Measurements from ENCODE around the gene ABRACL.
A peak's percentile ranks its signal among the peaks of the same experiment; 100 is the strongest.
"Not testable (repeated sequence)": the region's sequence is repeated elsewhere in the genome, so short reads cannot be mapped to it uniquely, and the experiment has no call there.

ABRACL gene, protein sequence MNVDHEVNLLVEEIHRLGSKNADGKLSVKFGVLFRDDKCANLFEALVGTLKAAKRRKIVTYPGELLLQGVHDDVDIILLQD

DNA sequence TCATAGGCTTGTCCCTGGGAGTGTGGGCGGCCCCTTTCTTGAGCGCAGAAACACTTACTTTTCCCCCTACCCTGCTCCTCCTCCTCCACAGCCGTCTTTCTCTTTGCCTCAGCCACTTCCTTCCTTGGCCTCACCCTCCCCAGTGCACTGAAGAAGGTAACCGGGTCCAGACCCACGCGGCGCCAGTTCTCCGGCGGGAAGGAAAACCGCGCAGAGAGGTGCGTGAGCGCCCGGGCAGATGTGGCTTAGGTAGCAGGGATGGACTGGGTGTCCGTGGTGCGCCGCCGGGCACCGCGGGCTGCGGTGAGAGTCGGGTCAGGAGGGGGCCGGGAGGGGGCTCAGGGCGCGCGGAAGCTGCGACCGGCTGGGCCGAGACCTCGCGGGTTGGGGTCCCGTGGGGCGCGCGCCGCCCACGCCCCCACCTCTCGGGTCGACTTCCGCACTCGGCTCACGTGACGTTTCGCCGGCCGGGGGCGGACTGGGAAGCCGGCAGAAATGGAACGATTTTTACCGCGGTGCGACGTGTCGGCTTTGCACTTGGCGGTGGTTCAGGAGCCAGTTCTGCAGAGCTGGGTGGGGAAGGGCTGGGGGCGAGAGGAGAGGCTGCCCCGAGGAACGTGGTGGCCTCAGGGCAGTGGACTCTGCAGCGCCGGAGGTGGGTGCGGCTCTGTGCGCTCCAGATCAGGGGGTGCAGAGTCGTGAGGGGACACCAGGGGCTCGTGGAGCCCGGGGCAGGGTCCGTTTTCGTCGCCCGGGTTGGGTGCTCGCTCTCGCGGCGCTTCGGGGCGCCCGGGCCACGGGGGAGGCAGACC is at the start of gene ABRACL:
Gene ABRACL (plus strand): TSS at position 88 of the 812 bp plus-strand sequence. CDS start 5,416 bp downstream, outside the sequence.
- peak; percentile 83 for DNase-seq

DNA sequence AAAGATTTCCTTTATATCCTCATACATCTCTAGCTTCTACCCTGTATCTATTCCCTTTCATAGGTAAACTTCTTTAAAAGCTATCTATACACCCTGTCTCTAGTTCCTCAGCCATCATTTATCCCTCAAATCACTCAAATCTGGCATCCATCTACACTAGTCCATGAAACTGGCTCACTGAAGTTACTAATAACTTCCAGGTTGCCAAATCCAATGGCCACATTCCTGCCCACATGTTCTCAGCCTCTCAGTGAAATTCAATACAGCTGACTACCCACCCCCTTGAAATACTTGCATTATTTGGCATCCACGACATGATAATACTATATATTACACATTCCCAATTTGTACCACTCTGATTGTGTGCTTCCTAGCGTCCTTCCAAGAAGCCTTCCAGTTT is 49.2 kb upstream of the ABRACL start:
- no peak for DNase-seq

DNA sequence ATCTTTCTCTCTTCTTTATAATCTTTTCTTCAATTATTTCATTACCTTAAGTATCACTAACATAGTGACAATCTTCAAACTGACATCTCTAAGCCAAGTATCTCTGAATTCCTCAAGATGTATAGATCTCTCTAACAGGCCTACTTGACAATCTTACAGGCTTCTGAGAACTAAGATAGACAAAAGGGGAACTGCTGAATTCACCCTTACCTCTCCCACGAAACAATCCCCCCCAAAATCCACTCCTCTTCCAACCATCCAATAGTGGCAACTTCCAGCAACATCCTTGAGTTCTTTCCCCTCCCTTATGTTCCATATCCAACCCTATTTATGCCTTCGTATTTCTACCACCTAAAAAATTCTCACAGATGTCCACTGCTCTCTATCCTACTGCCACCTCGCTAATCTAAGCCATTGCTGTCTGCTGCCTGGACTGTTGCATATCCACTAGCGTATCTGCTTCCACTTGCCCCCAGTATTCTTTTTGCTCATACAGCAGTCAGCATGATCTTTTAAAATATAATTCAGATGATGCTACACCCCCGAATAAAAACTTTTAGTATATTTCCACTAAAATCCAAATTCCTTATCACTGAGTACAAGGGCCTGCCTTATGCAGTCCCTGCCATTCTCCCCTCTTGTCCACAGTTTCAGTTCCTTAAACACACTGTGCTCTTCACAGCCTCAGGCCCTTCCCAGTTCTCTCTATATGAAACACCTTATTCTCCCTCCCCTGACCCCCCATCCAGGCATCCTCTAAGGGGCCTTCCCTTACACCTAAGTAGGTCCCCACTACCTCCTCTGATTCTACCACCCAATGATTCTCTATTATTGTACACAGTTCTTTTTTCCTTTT is 48.5 kb upstream of the ABRACL start:
- DNase-seq, result no peak

DNA sequence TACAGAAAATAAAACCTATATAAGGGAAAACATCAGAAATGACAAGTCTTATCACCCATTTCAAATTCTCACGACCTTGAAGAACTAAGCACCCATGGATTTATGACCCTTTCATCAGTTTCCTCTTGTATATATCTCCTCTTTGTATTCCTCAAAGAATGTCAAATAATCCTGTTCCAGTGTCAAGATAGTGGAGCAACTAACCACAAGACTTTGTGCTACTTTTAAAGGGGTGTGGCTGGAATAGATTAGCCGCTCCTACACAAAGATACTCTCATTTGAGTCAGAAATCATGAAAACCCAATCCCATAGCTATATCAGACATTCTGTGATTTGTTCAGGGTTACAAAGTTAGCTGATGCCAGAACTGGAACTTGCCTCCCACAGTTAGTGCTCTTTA is 47.1 kb upstream of the ABRACL start:
- DNase-seq, result no peak

DNA sequence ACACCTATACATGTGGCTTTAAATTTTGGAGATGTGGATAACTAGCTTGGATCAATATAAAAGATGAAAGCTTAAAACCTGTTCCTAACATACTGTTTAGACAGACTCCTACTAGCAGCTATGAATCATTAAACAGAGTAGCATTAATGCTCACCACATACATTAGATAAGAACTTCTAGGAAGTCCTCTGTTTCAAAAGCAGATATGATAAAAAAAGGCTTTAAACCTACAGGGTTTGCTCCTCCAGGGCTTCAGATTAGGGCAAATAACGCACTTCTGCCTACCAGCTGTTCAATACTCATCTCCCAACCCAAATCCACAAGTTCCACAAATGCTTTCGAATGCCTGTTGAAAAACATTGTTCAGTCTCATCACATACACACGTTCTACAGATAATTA is 42.0 kb upstream of the ABRACL start:
- peak; percentile 6 for DNase-seq

DNA sequence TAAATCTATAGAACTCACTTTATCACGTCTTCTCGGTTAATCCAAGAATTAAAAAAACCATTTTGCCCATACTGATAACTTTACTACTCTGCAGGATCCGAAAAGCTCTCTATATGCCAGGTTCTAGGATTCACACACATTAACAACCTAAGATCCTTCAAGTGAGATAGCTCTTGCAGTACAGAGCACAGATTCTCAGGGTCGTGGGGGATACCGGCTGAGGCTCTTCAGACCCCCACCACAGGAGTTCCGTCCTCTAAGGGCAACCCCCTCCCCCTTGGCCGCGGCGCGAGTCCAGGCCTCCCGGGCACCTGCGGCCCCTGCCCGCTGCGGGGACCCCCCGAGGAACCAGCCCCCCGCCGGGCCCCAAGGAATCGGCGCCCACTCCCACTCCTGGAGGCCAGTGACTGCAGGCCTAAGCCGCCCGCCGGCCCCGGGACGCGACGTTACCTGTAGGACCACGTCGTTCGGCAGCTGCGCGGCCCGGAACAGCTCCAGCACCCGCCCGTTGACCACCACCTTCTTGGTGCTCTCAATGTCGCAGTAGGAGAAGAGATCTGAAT is 41.4 kb upstream of the ABRACL start:
- no peak for DNase-seq

DNA sequence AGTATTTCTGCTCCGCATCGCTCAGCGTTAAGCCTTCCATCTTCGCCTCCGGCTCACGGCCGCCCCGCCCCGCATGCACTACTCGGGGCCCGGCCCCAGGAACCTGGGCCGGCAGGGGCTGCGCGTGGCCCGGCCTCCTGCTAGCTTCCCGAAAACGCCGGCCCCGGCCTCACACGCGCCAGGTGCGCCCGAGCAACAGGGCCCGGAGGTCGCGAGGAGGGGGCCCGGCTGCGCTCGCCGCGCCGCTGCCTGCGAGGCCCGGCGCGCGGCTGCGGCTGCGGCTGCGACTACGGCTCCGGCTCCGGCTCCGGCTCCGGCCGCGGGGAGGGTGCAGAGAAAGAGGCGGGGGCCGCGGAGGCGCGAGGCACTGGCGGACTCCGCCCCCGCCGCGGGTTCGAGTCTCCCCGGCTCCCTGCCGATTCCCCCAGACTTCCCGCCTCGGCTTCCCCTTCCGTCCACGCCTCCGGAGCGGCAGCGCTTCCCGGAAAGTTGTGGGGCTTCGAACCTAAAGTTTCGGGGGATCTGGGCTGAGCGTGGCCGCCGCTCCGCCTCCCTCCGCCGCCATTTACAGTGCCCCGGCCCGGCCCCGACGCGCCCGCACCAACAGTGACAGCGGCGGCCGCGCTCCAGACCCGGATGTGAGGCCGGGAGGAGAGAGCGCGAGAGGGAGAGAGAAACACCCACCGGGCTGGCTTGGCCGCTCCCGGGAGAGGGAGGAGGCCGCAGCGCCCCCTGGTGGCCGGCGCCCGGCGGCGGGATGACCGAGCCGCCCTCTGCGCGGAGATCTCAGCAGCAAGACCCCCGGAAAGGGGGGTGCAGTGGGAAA is 40.7 kb upstream of the ABRACL start, which contains the start of gene REPS1:
Gene REPS1 (minus strand): TSS at position 611 of the 826 bp plus-strand sequence. CDS start 571 bp downstream, at position 40.
- DNase-seq, result peak; percentile 92

DNA sequence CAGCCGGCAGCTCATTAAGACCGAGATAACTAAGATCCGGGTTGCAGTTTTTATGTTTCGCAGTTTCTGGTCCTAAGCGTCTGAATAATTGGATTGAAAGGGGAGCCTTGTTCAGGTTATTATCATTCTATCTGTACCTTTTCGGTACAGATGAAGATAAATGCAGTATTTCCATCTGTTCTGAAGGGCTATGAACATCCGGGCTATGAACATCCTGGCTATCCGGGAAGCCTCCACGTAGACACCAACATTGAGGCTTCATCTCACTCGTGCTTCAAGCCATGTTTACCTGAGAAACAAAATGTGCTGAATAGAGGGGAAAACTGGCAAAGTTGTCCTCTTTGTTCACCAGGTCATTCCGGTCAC is 40.1 kb upstream of the ABRACL start:
- no peak for DNase-seq

DNA sequence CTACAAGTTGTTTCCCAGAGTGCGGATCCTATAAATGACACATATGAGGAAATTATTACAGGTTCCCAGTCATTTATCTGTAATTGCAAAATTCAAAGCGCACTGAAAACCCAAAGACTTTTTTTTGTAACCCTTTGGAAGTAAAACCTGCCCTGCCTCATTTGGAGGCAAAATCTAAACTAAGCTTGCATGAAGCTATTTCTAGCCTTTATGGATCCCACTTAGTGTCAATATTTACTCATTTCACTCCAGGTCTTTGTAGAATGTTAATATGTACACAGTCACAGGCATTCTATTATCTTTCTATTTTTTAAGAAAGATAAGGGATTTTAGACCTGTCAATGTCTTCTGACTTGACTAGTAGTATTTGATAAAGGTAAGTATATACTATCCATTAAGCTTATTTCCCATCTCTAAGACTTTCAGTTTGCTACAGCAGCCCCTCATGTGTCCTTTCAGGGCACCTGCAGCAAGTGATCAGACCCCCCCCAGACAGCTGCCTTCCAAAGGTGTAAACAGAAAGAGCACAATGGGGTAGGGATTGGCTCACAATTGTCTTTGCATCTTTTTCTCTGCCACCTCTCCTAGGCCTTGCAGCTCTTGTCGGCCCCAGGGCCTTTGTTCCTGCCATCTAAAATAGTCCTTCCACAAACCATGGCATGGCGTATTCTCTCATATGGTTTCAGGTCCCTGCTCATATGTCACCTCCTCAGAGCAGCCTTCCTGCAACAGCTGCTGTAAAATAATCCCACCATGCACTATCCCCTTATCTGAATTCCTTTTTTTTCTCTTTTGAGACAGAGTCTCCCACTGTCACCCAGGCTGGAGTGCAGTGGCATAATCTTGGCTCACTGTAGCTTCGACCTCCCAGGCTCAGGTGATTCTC is 39.2 kb upstream of the ABRACL start:
- no peak for DNase-seq

DNA sequence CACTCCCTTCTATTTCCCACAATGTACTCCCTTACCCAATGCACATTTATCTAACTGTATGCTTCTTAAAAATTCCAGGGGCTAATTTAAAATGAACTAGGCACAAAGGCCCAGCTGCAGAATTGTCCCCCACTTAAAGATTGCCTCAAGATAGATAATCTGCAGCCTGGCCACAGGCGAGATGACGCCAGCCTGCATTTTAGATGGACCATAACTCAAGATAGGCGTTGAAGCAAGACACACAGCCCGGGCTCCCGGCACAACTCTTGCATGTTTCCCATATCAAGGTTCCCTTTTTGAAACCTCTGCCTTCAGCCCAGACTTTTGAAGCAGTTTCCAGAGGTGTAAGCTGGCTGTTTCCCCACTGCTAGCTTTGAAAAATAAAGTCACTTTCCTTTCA is 37.3 kb upstream of the ABRACL start:
- DNase-seq, result no peak

DNA sequence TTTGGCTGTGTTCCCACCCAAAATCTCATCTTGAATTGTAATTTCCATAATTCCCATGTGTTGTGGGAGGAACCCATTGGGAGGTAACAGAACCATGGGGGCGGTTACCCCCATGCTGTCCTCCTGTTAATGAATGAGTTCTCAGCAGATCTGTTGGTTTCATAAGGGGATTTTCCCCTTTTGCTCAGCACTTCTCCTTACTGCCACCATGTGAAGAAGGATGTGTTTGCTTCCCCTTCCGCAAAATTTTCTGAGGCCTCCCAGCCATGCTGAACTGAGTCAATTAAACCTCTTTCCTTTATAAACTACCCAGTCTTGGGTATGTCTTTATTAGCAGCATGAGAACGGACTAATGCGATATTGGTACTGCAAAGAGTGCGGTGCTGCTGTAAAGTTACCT is 35.6 kb upstream of the ABRACL start:
- not testable (repeated sequence) for DNase-seq

DNA sequence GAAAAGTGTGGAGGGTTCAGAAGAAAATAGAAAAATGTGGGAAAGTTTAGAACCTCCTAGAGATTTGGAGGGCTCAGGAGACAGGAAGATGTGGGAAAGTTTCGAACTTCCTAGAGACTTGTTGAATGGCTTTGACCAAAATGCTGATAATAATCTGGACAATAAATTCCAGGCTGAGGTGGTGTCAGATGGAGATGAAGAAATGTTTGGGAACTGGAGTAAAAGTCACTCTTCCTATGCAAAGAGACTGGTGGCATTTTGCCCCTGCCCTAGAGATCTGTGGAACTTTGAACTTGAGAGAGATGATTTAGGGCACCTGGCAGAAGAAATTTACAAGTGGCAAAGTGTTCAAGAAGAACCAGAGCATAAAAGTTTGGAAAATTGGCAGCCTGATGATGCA is 35.1 kb upstream of the ABRACL start:
- not testable (repeated sequence) for DNase-seq

DNA sequence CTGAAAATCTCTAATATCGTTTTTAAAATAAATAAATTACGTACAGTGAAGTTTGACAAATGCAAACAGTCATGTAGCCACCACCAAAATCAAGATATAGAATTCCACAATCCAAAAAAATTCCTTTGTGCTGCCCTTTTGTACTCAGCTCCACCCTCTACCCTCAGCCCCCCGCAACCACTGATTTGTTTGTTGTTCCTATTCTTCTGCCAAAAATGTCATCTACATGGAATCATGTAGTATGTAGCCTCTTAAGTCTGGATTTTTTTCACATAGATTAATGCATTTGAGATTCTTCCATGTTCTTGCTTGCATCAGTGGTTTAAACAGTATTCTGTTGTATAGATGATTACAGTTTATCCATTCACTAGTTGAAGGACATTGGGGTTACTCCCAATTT is 32.0 kb upstream of the ABRACL start:
- DNase-seq, result no peak

DNA sequence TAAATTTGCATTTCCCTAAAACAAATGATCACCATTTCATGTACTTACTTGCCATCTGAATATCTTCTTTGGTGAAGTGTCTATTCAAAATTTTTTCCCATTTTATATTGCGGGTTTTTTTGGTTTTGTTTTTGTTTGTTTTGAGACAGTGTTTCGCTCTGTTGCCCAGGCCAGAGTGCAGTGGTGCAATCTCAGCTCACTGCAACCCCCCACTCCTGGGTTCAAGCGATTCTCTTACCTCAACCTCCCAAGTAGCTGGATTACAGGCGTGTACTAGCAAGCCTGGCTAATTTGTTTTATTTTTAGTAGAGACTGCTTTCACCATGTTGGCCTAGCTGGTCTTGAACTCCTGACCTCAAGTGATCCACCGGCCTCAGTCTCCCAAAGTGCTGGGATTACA is 31.4 kb upstream of the ABRACL start:
- no peak for DNase-seq

DNA sequence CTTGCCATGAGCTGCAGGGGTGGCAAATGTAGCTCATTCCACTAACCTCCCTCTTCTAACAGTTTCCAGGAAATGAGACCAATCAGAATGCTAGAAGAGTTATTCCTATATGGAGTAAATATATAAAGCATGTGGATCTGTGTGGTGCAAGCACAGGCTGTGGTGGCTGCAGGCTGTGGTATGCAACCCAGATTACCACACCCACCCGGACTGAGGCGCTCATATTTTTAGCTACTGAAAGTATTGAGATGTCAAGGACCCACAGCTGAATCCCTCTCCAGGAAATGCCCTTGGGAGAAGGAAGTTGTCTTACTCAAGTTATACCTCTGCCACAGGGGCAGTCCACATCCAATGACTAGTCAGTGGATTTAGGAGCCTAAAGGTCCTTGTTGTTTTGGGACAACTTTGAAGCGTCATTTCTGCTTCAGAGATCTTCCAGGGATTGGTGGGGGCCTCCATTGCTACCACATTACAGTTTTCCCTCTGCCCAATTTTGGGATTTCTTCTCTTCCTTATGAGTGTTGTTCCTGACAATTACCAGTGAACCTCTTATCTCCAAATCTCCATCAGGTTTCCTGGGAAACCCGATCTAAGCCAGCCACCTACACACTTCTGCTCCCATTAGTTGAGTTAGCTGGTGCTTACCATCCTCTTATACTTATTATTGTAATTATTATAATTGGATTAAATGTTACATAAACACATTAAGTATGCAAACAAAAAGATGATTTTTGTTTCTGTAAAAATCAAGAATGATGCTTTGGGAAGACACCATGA is 28.4 kb upstream of the ABRACL start:
- no peak for DNase-seq

DNA sequence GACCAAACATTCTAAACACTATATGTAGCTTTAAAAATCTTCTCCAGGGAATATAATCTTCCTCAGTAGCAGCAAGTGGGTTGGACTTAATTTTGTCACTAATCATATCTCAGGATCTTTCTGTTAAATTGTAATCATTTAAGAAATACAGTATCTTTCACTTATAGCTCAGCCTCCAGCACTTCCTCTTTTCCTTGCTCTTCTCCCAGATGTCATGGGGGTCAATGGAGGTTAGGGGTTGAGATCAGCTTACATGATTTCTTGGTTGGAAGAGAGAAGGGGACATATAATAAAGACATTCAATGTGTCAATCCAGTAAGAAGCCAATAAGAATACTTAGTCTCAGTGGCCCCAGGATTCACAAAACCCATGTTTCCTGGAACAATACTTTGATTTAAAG is 24.8 kb upstream of the ABRACL start:
- no peak for DNase-seq

DNA sequence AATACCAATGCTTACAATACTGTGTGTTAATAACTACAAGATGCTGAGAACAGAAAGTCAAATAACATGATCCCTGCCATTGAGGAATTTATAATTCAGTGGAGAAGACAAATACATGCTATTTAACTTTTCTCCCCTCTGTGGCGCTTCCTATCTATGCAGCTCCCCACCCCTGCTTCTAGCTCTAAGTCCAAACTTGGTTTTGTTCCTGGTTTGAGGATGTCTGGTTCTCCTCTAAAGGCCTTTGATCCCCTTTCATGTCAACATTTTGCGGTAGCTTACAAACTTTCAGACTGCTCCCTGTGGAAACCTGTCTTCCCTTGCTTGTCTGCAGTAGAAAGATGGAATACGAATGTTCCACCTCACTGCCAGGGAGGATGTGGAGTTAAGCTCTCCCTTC is 22.1 kb upstream of the ABRACL start:
- DNase-seq, result no peak

DNA sequence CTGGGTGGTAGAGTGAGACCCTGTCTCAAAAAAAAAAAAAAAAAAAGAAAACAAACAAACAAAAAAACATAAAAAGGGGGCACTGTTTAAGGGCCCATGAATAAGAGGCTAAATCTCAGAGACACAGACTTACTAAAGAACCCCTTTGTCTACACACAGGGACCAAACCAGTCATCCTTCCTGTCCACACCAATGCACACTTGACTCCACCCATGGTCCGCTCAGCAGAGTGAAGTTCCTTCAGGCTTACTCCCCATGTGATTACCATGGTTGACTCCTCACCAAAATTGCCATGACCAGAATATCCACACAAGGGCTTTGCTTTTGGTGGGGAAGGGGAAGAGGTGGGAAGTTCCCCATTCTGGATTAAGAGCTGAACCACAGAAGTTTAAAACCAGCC is 21.1 kb upstream of the ABRACL start:
- no peak for DNase-seq

DNA sequence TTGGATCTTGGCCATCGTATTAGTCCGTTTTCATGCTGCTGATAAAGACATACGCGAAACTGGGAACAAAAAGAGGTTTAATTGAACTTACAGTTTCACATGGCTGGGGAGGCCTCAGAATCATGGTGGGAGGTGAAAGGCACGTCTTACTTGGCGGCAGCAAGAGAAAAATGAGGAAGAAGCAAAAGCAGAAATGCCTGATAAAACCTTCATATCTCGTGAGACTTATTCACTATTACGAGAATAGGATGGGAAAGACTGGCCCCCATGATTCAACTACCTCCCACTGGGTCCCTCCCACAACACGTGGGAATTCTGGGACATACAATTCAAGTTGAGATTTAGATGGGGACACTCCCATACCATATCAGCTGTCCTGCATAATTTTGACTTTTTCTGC is 20.4 kb upstream of the ABRACL start:
- DNase-seq, result no peak

DNA sequence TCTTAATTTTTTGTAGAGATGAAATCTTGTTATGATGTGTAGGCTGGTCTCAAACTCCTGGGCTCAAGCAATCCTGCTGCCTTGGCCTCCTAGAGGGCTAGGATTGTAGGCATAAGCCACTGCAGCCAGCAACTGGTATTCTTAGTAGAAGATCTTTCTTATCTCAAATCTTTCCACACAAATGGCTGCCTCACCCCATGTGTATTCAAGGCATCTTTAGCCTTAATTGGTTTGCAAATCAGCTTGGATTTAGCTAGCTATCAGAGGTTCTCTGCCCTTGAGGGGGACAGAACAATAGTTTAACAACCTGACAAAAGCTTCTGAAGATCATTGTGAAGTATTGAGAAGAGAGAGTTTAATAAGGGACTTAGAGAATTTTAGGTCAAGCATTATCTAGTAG is 17.9 kb upstream of the ABRACL start:
- no peak for DNase-seq

DNA sequence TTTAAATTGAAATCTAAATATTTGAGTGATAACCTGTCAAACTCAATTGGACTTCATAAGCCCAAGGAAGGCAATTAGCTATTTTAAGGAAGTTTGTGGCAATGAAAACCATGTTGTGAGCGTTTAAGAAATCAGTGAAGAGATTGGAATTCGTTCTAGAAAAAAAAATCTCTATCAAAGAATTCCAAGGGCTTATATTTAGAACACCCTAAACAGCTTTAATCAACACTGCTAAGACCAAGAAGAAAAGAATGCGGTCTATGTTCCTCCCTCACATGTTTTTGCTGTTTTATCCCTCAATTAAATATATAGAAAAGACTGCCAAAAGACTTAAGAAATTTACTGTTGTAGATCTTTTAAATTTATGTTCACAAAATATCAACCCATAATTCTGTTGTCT is 16.6 kb upstream of the ABRACL start:
- DNase-seq, result no peak

All from CD4-positive, alpha-beta T cell treated with Interleukin-17A for 4 hours (primary cell).